HUES48 (cell line): ENCODE results near the gene LRR1.
"Not testable (repeated sequence)": the region's sequence is repeated elsewhere in the genome, so short reads cannot be mapped to it uniquely, and the experiment has no call there.

Experiments
- H3K27ac ChIP-seq: one replicate; pipeline ENCODE4 v1.7.0; 2013; ENCODE audit warnings: low read depth, low read length, inconsistent platforms
- H3K27me3 ChIP-seq: 2 replicates; pipeline ENCODE4 v1.6.1; 2013; ENCODE audit warnings: mild to moderate bottlenecking, low read length; ENCODE audit not compliant: control insufficient read depth, insufficient read depth
- H3K36me3 ChIP-seq: 2 replicates; pipeline ENCODE4 v1.6.1; 2013; ENCODE audit warnings: low read length; ENCODE audit not compliant: control insufficient read depth, insufficient read depth
- H3K4me1 ChIP-seq: 2 replicates; pipeline ENCODE4 v1.6.1; 2013; ENCODE audit warnings: mild to moderate bottlenecking, low read length; ENCODE audit not compliant: control insufficient read depth, insufficient read depth
- H3K4me3 ChIP-seq: 2 replicates; pipeline ENCODE4 v1.5.1; 2013; ENCODE audit warnings: mild to moderate bottlenecking, low read depth, low read length
- H3K9ac ChIP-seq: 2 replicates; pipeline ENCODE4 v1.6.1; 2013; ENCODE audit warnings: mild to moderate bottlenecking, low read depth, low read length, moderate library complexity
- H3K9me3 ChIP-seq: 2 replicates; pipeline ENCODE4 v1.6.1; 2013; ENCODE audit warnings: low read length; ENCODE audit not compliant: control insufficient read depth, insufficient read depth

The LRR1 gene

GRCh38 chr14:49619273-49619672 lies 20.5 kb downstream of the LRR1 start:
- peak overlapping the region; percentile 95; the same call in 1 of the 2 replicates for H3K9ac ChIP-seq
- peaks cover 17% of the 10 kb centered on the region for H3K4me1 ChIP-seq
- H3K27ac ChIP-seq: peak overlapping the region; percentile 94

GRCh38 chr14:49619730-49620129 lies 21.0 kb downstream of the LRR1 start:
- Histone ChIP-seq H3K36me3 (peaks cover 34% of the 10 kb centered on the region), H3K9me3 (no peaks in the 10 kb centered on the region), H3K4me1 (peaks cover 17% of the 10 kb centered on the region), H3K9ac (peak overlapping the region; percentile 95), H3K27me3 (no peaks in the 10 kb centered on the region), H3K27ac (peak overlapping the region; percentile 94), H3K4me3 (peak overlapping the region; percentile 99)

More at GRCh38 chr14:49619273-49619672, 20.5 kb downstream of the LRR1 start:
- peaks cover 34% of the 10 kb centered on the region for H3K36me3 ChIP-seq
- H3K9me3 ChIP-seq, H3K27me3 ChIP-seq: not testable (repeated sequence)
- peak overlapping the region; percentile 99 for H3K4me3 ChIP-seq

- H3K36me3 ChIP-seq: peaks cover 41% of the 10 kb centered on the region
- H3K4me1 ChIP-seq: peaks cover 17% of the 10 kb centered on the region
- H3K9me3 ChIP-seq: no peaks in the 10 kb centered on the region
These were observed 21.7 kb downstream of the LRR1 start, which contains the start of the genes MGAT2 and RPL36AL for GRCh38 chr14:49620182-49621113. TSS of gene MGAT2 (plus strand) at chr14:49620799. CDS start at chr14:49621269, 470 bp downstream. TSS of gene RPL36AL (minus strand) at chr14:49620626. CDS start at chr14:49619104, 1,522 bp downstream.

GRCh38 chr14:49621114-49621881 lies 22.6 kb downstream of the LRR1 start:
- H3K36me3 ChIP-seq: peaks cover 50% of the 10 kb centered on the region
- H3K9me3 ChIP-seq: no peaks in the 10 kb centered on the region
- no peaks in the 10 kb centered on the region for H3K27me3 ChIP-seq
- H3K4me3 ChIP-seq: peak overlapping the region; percentile 99
- H3K27ac ChIP-seq: no peak overlapping the region
- H3K9ac ChIP-seq: peak overlapping the region; percentile 46; the same call in 1 of the 2 replicates
- H3K4me1 ChIP-seq: peaks cover 17% of the 10 kb centered on the region

More at GRCh38 chr14:49620182-49621113, 21.7 kb downstream of the LRR1 start, which contains the start of the genes MGAT2 and RPL36AL:
- peak within 1 kb of the TSS; percentile 99 for H3K4me3 ChIP-seq
- H3K9ac ChIP-seq: peak within 1 kb of the TSS; percentile 95
- no peaks in the 10 kb centered on the region for H3K27me3 ChIP-seq
- H3K27ac ChIP-seq: peak within 1 kb of the TSS; percentile 94

GRCh38 chr14:49622022-49622607 lies 23.4 kb downstream of the LRR1 start:
- H3K27ac ChIP-seq: no peak overlapping the region
- H3K9me3 ChIP-seq: no peaks in the 10 kb centered on the region
- no peaks in the 10 kb centered on the region for H3K27me3 ChIP-seq
- H3K9ac ChIP-seq: no peak overlapping the region
- peaks cover 58% of the 10 kb centered on the region for H3K36me3 ChIP-seq
- peak overlapping the region; percentile 99 for H3K4me3 ChIP-seq
- peaks cover 17% of the 10 kb centered on the region for H3K4me1 ChIP-seq

- H3K36me3 ChIP-seq: peaks cover 58% of the 10 kb centered on the region
- peaks cover 17% of the 10 kb centered on the region for H3K4me1 ChIP-seq
- no peaks in the 10 kb centered on the region for H3K27me3 ChIP-seq
- no peak overlapping the region for H3K27ac ChIP-seq
- H3K9me3 ChIP-seq: no peaks in the 10 kb centered on the region
- no peak overlapping the region for H3K4me3 ChIP-seq
- H3K9ac ChIP-seq: no peak overlapping the region
These were observed 24.6 kb downstream of the LRR1 start for GRCh38 chr14:49623387-49623786.

- Histone ChIP-seq H3K27ac (no peak overlapping the region), H3K27me3 (no peaks in the 10 kb centered on the region), H3K36me3 (peaks cover 53% of the 10 kb centered on the region), H3K4me1 (peaks cover 13% of the 10 kb centered on the region), H3K4me3 (no peak overlapping the region), H3K9ac (no peak overlapping the region), H3K9me3 (no peaks in the 10 kb centered on the region)
These were observed 25.4 kb downstream of the LRR1 start for GRCh38 chr14:49623941-49624839.

GRCh38 chr14:49633640-49634546 lies 35.2 kb downstream of the LRR1 start:
- Histone ChIP-seq H3K27me3 (no peaks in the 10 kb centered on the region), H3K9me3 (no peaks in the 10 kb centered on the region), H3K4me1 (peaks cover 5% of the 10 kb centered on the region), H3K27ac (peak overlapping the region; percentile 99), H3K9ac (peak overlapping the region; percentile 95), H3K36me3 (peaks cover 34% of the 10 kb centered on the region), H3K4me3 (peak overlapping the region; percentile 85)

- Histone ChIP-seq H3K4me3 (peak within 1 kb of the TSS; percentile 85), H3K9me3 (no peaks in the 10 kb centered on the region), H3K27me3 (no peaks in the 10 kb centered on the region), H3K9ac (peak within 1 kb of the TSS; percentile 95), H3K27ac (peak within 1 kb of the TSS; percentile 99), H3K36me3 (peaks cover 36% of the 10 kb centered on the region), H3K4me1 (peaks cover 5% of the 10 kb centered on the region)
These were observed 36.0 kb downstream of the LRR1 start, which contains the start of gene DNAAF2 for GRCh38 chr14:49634547-49635334. TSS of gene DNAAF2 (minus strand) at chr14:49635244. CDS start at chr14:49635149, 95 bp downstream.
